SJSA1 (cell line): Measurements from ENCODE around the gene CAMTA1. TPM values are rescaled to one million over a fixed set of nuclear protein-coding genes. Genes with fewer than 3 reads are reported as not detected.

Experiments
- DNase-seq, 2 experiments: peaks; one replicate each; pipeline ENCODE4 v3.0.0-alpha.2; 2015 to 2020; ENCODE audit warnings: low spot score in 2 of 2, low read depth in 1 of 2
- H3K27ac ChIP-seq: fragments of 250-450 bp; sonication (Bioruptor Pico); 2 replicates; pipeline ENCODE4 v1.5.1; 2020; ENCODE audit warnings: mild to moderate bottlenecking, moderate library complexity
- H3K27me3 ChIP-seq: fragments of 250-450 bp; sonication (Bioruptor Pico); replicated peaks from 2 replicates; pipeline ENCODE4 v1.5.1; 2020; ENCODE audit warnings: mild to moderate bottlenecking, moderate library complexity
- H3K36me3 ChIP-seq: fragments of 250-450 bp; sonication (Bioruptor Pico); 2 replicates; pipeline ENCODE4 v1.5.1; 2020; ENCODE audit warnings: mild to moderate bottlenecking
- H3K4me1 ChIP-seq: fragments of 250-450 bp; sonication (Bioruptor Pico); replicated peaks from 2 replicates; pipeline ENCODE4 v1.6.1; 2021; ENCODE audit warnings: mild to moderate bottlenecking
- H3K4me3 ChIP-seq: fragments of 250-450 bp; sonication (Bioruptor Pico); 2 replicates; pipeline ENCODE4 v1.5.1; 2020; ENCODE audit warnings: mild to moderate bottlenecking
- H3K9me3 ChIP-seq: fragments of 250-450 bp; sonication (Bioruptor Pico); replicated peaks from 2 replicates; pipeline ENCODE4 v1.5.1; 2020; ENCODE audit warnings: mild to moderate bottlenecking
- total RNA-seq: library from RNA; depleted of rRNA; stranded (reverse); fragments of >200 nt; shearing (Covaris generic); gene quantifications from 2 replicates; pipeline ENCODE4 v1.2.3, GENCODE V29; 2014

The CAMTA1 gene
- total RNA-seq, 1 experiment from 2014 or later = 136 TPM

DNA sequence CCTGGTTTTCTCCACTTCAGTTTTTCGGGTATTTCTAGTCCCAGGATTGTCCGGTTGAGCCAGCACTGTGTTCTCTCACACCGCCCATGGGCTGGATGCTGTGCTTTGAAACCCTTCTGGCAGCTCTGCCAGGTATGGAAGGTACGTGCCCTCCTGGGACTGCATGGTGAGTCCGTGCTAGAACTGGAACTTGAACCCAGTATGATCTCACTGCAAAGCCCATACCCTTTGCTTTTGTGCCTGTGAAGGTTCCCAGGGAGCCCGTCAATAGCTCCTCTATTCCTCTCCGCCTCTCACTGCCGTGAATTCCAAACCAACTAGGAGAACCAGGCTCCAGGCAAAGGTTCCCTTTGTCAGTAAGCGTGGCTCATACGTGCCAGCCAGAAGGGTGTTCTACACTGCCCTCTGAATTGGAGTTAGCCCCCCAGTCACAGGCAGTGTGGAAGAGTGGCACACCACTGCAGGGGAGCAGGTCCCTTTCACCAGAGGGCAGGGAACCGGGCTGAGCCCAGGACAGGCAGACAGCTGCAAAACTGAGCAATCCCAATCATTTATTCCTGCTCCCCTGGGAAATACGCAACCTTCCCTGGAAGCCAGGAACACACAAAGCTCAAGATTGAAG, 310.2 kb downstream of the CAMTA1 start:
- H3K4me1 ChIP-seq = no peaks in the 10 kb centered on the region
- DNase-seq = no peak
- H3K4me3 ChIP-seq = no peak overlapping the region
- H3K27ac ChIP-seq = no peak overlapping the region
- H3K9me3 ChIP-seq = no peaks in the 10 kb centered on the region
- no peaks in the 10 kb centered on the region for H3K36me3 ChIP-seq
- no peaks in the 10 kb centered on the region for H3K27me3 ChIP-seq

- H3K27ac ChIP-seq = no peak overlapping the region
- H3K9me3 ChIP-seq = no peaks in the 10 kb centered on the region
- DNase-seq = no peak
- no peaks in the 10 kb centered on the region for H3K27me3 ChIP-seq
- no peaks in the 10 kb centered on the region for H3K4me1 ChIP-seq
- no peaks in the 10 kb centered on the region for H3K36me3 ChIP-seq
- H3K4me3 ChIP-seq = no peak overlapping the region
Measured at GRCh38 chr1:7097938-7098592, 312.8 kb downstream of the CAMTA1 start.

- H3K9me3 ChIP-seq = no peaks in the 10 kb centered on the region
- no peak overlapping the region for H3K4me3 ChIP-seq
- H3K27me3 ChIP-seq = no peaks in the 10 kb centered on the region
- no peaks in the 10 kb centered on the region for H3K36me3 ChIP-seq
- H3K4me1 ChIP-seq = no peaks in the 10 kb centered on the region
- H3K27ac ChIP-seq = no peak overlapping the region
- DNase-seq = no peak
Measured at GRCh38 chr1:7098641-7099040, 313.4 kb downstream of the CAMTA1 start.

DNA sequence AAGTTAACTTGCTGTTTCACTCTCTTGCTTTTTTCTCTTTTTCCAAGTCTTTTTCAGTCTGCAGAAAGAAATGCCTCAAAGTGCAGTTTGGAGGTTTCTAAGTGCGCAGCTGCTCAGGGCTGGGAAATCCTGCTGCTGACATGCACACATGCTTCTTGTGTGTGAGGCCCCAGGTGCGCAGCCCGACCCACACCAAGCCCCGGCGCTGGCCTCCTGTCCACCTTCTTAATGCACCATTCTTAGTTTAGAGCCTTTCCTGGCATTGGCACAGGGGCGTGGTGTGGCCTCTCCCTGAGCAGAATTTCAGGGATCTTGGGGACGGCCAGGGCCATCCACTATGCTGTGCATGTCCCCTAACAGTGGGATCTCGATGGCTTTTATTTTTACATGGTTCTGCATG, 315.2 kb downstream of the CAMTA1 start:
- Histone ChIP-seq H3K27ac (no peak overlapping the region), H3K36me3 (no peaks in the 10 kb centered on the region), H3K4me1 (no peaks in the 10 kb centered on the region), H3K4me3 (no peak overlapping the region), H3K9me3 (no peaks in the 10 kb centered on the region), H3K27me3 (no peaks in the 10 kb centered on the region)
- DNase-seq = no peak

GRCh38 chr1:7101187-7101586, 315.9 kb downstream of the CAMTA1 start:
- Histone ChIP-seq H3K27ac (no peak overlapping the region), H3K27me3 (no peaks in the 10 kb centered on the region), H3K4me3 (no peak overlapping the region), H3K4me1 (no peaks in the 10 kb centered on the region), H3K9me3 (no peaks in the 10 kb centered on the region), H3K36me3 (no peaks in the 10 kb centered on the region)
- DNase-seq = no peak

DNA sequence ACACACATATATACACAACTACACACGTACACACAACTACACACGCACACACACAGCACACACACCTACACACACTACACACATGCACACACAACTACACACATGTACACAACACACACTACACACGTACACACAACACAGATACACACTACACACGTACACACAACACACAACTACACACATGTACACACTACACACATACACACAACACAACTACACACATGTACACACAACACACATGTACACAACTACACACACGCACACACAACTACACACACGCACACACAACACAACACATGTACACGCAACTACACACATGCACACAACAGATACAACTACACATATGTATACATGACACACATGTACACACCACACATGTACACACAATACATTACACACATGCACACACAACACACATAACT, 318.1 kb downstream of the CAMTA1 start:
- Histone ChIP-seq H3K4me1 (no peaks in the 10 kb centered on the region), H3K4me3 (no peak overlapping the region), H3K36me3 (no peaks in the 10 kb centered on the region), H3K27ac (no peak overlapping the region), H3K27me3 (no peaks in the 10 kb centered on the region), H3K9me3 (no peaks in the 10 kb centered on the region)
- DNase-seq = no peak

GRCh38 chr1:7103874-7104273, 318.6 kb downstream of the CAMTA1 start:
- no peak overlapping the region for H3K4me3 ChIP-seq
- H3K9me3 ChIP-seq = no peaks in the 10 kb centered on the region
- H3K27me3 ChIP-seq = no peaks in the 10 kb centered on the region
- no peak for DNase-seq
- H3K36me3 ChIP-seq = no peaks in the 10 kb centered on the region
- no peak overlapping the region for H3K27ac ChIP-seq
- no peaks in the 10 kb centered on the region for H3K4me1 ChIP-seq

DNA sequence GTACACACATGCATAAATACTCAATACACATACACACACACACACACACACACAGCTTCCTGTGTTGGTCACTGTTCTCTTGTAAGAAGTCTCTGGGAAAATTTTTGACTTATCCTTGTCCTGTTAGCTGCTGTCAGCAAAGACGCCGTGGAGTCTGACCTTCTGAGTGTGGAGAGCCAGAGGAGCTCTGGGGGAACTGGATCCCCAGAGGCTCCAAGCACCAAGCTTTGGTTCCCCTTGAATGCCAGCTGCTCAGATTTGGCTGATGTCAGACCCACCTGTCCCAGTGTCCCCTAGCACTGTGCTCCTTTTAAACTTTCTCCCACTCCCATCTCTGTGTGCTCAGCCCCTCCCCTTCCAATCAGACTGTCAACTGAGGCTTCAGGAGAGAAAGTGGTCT, 319.1 kb downstream of the CAMTA1 start:
- Histone ChIP-seq H3K27me3 (no peaks in the 10 kb centered on the region), H3K4me1 (no peaks in the 10 kb centered on the region), H3K36me3 (no peaks in the 10 kb centered on the region), H3K9me3 (no peaks in the 10 kb centered on the region), H3K4me3 (no peak overlapping the region), H3K27ac (no peak overlapping the region)
- no peak for DNase-seq

GRCh38 chr1:7105269-7105668, 320.0 kb downstream of the CAMTA1 start:
- no peak for DNase-seq
- Histone ChIP-seq H3K27me3 (no peaks in the 10 kb centered on the region), H3K9me3 (no peaks in the 10 kb centered on the region), H3K4me3 (no peak overlapping the region), H3K36me3 (no peaks in the 10 kb centered on the region), H3K27ac (no peak overlapping the region), H3K4me1 (no peaks in the 10 kb centered on the region)

DNA sequence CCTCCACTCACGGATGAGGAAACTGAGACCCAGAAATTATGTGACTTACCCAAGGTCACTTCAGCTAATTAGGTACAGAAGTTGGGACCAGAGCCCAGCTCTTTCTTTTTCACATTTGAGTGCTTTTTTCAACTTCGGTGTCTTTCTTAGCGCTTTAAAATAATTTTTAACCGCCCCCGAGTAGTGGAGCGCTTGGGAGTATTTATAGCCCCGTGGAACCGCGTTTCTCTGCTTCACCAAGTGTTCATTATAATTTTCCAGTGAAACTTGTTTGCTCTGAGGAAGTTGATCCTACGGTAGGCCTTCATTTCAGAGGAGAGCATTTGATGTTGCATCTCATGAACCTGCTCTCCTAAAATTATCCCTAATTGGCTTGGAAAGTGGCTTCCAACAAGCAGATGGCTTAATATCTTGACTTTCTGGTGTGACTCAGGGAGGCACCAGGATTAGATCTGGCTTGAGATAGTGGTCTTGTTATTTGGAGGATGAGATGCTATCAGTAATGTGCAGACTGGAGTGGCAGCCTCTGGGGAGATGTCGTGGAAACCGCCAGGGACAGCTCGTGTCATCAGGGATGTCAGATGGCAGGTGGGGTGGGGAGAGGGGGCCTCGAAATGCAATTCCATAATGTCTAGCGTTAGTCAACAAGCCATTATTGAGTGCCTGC, 321.3 kb downstream of the CAMTA1 start:
- Histone ChIP-seq H3K27ac (no peak overlapping the region), H3K4me1 (no peaks in the 10 kb centered on the region), H3K9me3 (no peaks in the 10 kb centered on the region), H3K36me3 (no peaks in the 10 kb centered on the region), H3K4me3 (no peak overlapping the region), H3K27me3 (no peaks in the 10 kb centered on the region)
- DNase-seq = no peak

GRCh38 chr1:7107109-7107830, 322.0 kb downstream of the CAMTA1 start:
- no peaks in the 10 kb centered on the region for H3K9me3 ChIP-seq
- no peak overlapping the region for H3K4me3 ChIP-seq
- H3K4me1 ChIP-seq = no peaks in the 10 kb centered on the region
- no peak for DNase-seq
- no peaks in the 10 kb centered on the region for H3K27me3 ChIP-seq
- no peak overlapping the region for H3K27ac ChIP-seq
- no peaks in the 10 kb centered on the region for H3K36me3 ChIP-seq

- Histone ChIP-seq H3K27ac (no peak overlapping the region), H3K4me3 (no peak overlapping the region)
- DNase-seq = no peak
Measured at GRCh38 chr1:7108251-7108650, 323.0 kb downstream of the CAMTA1 start.

GRCh38 chr1:7109901-7110300, 324.6 kb downstream of the CAMTA1 start:
- DNase-seq = no peak
- Histone ChIP-seq H3K36me3 (no peaks in the 10 kb centered on the region), H3K27me3 (no peaks in the 10 kb centered on the region), H3K27ac (no peak overlapping the region), H3K9me3 (no peaks in the 10 kb centered on the region), H3K4me1 (no peaks in the 10 kb centered on the region), H3K4me3 (no peak overlapping the region)

More at GRCh38 chr1:7108251-7108650, 323.0 kb downstream of the CAMTA1 start:
- Histone ChIP-seq H3K9me3 (no peaks in the 10 kb centered on the region), H3K27me3 (no peaks in the 10 kb centered on the region), H3K36me3 (no peaks in the 10 kb centered on the region), H3K4me1 (no peaks in the 10 kb centered on the region)

- Histone ChIP-seq H3K27me3 (no peaks in the 10 kb centered on the region), H3K9me3 (no peaks in the 10 kb centered on the region), H3K4me1 (no peaks in the 10 kb centered on the region), H3K36me3 (no peaks in the 10 kb centered on the region), H3K27ac (no peak overlapping the region), H3K4me3 (no peak overlapping the region)
- no peak for DNase-seq
Measured at GRCh38 chr1:7110321-7110720, 325.1 kb downstream of the CAMTA1 start.
